HepG2 (cell line): ENCODE results near the gene SPATS2. TPM values are rescaled to one million over a fixed set of nuclear protein-coding genes. Genes with fewer than 3 reads are reported as not detected.

Experiments used
- ATAC-seq: fragments of 200-7000 bp; cut with Tn5 transposase; 3 replicates; pipeline ENCODE4 v1.9.1; 2020; ENCODE audit warnings: mild to moderate bottlenecking, moderate library complexity
- BruUV-seq: library from RNA; stranded (reverse); fragments of 400-500 nt; replicated peaks from 2 replicates; lab custom pipeline; 2021; lab: Mats Ljungman, UMichigan
- CTCF ChIA-PET: fragments of 300-600 bp; formaldehyde crosslinking; extraction: SDS; loops from one replicate; lab custom pipeline; 2021; ENCODE audit warnings: low total read pairs, inconsistent platforms, low intra/inter-chr PET ratio; lab: Yijun Ruan, JAX
- POLR2A ChIA-PET: fragments of 350-600 bp; sonication (Branson Sonifier 250); formaldehyde crosslinking; loops from one replicate; lab custom pipeline; 2020; ENCODE audit warnings: antibody characterized with exemption, inconsistent platforms; lab: Yijun Ruan, JAX
- DNase-seq: peaks from one replicate; pipeline ENCODE4 v3.0.0-alpha.2; 2015; ENCODE audit warnings: low spot score
- FAIRE-seq: peaks from 3 replicates; lab custom pipeline; 2011; peaks lifted over from hg19 to GRCh38; lab: Jason Lieb, UNC
- H2AFZ ChIP-seq: one replicate; pipeline ENCODE4 v1.6.1; 2011; ENCODE audit warnings: low read length, inconsistent platforms
- H3K27ac ChIP-seq: fragments of 300-600 bp; 3 replicates; pipeline ENCODE4 v1.8.0; 2011; ENCODE audit warnings: mixed run types, mild to moderate bottlenecking, mixed read lengths, low read length, inconsistent platforms; ENCODE audit not compliant: insufficient read depth; ENCODE audit errors: extremely low read length
- H3K27me3 ChIP-seq, 2 experiments: fragments of 200-600 bp in 1 of 2; 2 replicates in 1 of 2; 3 replicates in 1 of 2; pipeline versions ENCODE4 v1.6.0 to v1.8.0; 2011; ENCODE audit warnings: low read length in 2 of 2, mild to moderate bottlenecking in 2 of 2, moderate library complexity in 2 of 2, inconsistent platforms in 1 of 2; ENCODE audit not compliant: insufficient read depth in 2 of 2, control insufficient read depth in 1 of 2
- H3K36me3 ChIP-seq, 2 experiments: fragments of 200-600 bp in 1 of 2; replicated peaks in 1 of 2; 2 replicates in 1 of 2; 3 replicates in 1 of 2; pipeline versions ENCODE4 v1.5.1 to v1.8.0; 2011; ENCODE audit warnings: low read length in 2 of 2, inconsistent platforms in 1 of 2; ENCODE audit not compliant: insufficient read depth in 2 of 2, control insufficient read depth in 1 of 2
- H3K4me1 ChIP-seq: 2 replicates; pipeline ENCODE4 v1.5.1; 2012; ENCODE audit warnings: low read length, inconsistent platforms; ENCODE audit not compliant: insufficient read depth
- H3K4me2 ChIP-seq: 2 replicates; pipeline ENCODE4 v1.6.0; 2011; ENCODE audit warnings: low read depth, low read length, inconsistent platforms
- H3K4me3 ChIP-seq, 3 experiments: fragments of 200-600 bp in 1 of 3; sonication (generic), shearing (Covaris generic) in 1 of 3; replicated peaks in 1 of 3; 2 replicates each; pipeline ENCODE4 v1.5.1; 2011 to 2016; ENCODE audit warnings: low read length in 3 of 3, inconsistent platforms in 2 of 3, low read depth in 2 of 3, mild to moderate bottlenecking in 2 of 3, control low read depth in 1 of 3, mixed read lengths in 1 of 3; ENCODE audit not compliant: insufficient read depth in 1 of 3
- H3K79me2 ChIP-seq: one replicate; pipeline ENCODE4 v1.6.1; 2011; ENCODE audit warnings: low read length, inconsistent platforms; ENCODE audit not compliant: insufficient read depth
- H3K9ac ChIP-seq: 2 replicates; pipeline ENCODE4 v1.6.0; 2011; ENCODE audit warnings: mild to moderate bottlenecking, low read depth, low read length, inconsistent platforms; ENCODE audit not compliant: insufficient read depth
- H3K9me3 ChIP-seq: 2 replicates; pipeline ENCODE4 v1.5.1; 2012; ENCODE audit warnings: mild to moderate bottlenecking, low read length
- H4K20me1 ChIP-seq: 2 replicates; pipeline ENCODE4 v1.6.0; 2011; ENCODE audit warnings: inconsistent platforms, mild to moderate bottlenecking, low read length, moderate library complexity; ENCODE audit not compliant: insufficient read depth
- ASH2L ChIP-seq: fragments of 300-600, 200-600 bp; sonication (generic); IDR thresholded peaks from 2 replicates; pipeline ENCODE4 v1.7.0; 2017; ENCODE audit warnings: low read depth, mild to moderate bottlenecking, moderate library complexity, mixed read lengths, low read length; ENCODE audit not compliant: insufficient read length
- BORCS8-MEF2B ChIP-seq: sonication (generic); formaldehyde crosslinking; IDR thresholded peaks from 2 replicates; pipeline ENCODE4 v1.8.0; 2022; ENCODE audit warnings: mild to moderate bottlenecking, missing genetic modification reagents
- E2F2 ChIP-seq: sonication (generic); formaldehyde crosslinking; IDR thresholded peaks from 2 replicates; pipeline ENCODE4 v1.4.0; 2020; ENCODE audit warnings: missing genetic modification reagents, borderline replicate concordance
- FOXA1 ChIP-seq, 2 experiments: fragments of 450-650 bp in 1 of 2; sonication (generic) in 1 of 2; formaldehyde crosslinking in 1 of 2; IDR thresholded peaks; 2 replicates each; pipeline versions ENCODE4 v1.4.0 to v1.6.1; 2016 to 2020; ENCODE audit warnings: missing genetic modification reagents in 1 of 2
- HDAC6 ChIP-seq: fragments of 200-600 bp; sonication (generic); IDR thresholded peaks from 2 replicates; pipeline ENCODE4 v1.7.0; 2017; ENCODE audit warnings: mild to moderate bottlenecking, antibody characterized with exemption, low read length, low read depth
- TRIM22 ChIP-seq: fragments of 450-650 bp; IDR thresholded peaks from 2 replicates; pipeline ENCODE4 v1.6.1; 2017
- ZNF501 ChIP-seq: sonication (generic); formaldehyde crosslinking; IDR thresholded peaks from 2 replicates; pipeline ENCODE4 v1.5.1; 2020; ENCODE audit warnings: mild to moderate bottlenecking, moderate library complexity, missing genetic modification reagents
- ZNF607 ChIP-seq: sonication (generic); formaldehyde crosslinking; IDR thresholded peaks from 2 replicates; pipeline ENCODE4 v1.5.1; 2020; ENCODE audit warnings: missing genetic modification reagents, mild to moderate bottlenecking, borderline replicate concordance
- WGBS: methylation state at CpG from one replicate; pipeline ENCODE4 v1.1.6; 2017; ENCODE audit warnings: low lambda C conversion rate; 5-methylcytosine and 5-hydroxymethylcytosine counted together
- in situ Hi-C: cut with HindIII; loops from 2 replicates; pipeline ENCODE4 v1.10.0; 2017; ENCODE audit warnings: low pct_unique_long_range_greater_than_20kb; ENCODE audit not compliant: extremely low pct_ligation_motif_present
- intact Hi-C: fragments of 100-400 bp; cut with micrococcal nuclease; formaldehyde crosslinking; loops from one replicate; pipeline ENCODE4 v1.10.0; 2022; ENCODE audit not compliant: unreplicated experiment
- polyA plus RNA-seq, 8 experiments: library from polyadenylated mRNA; depleted of rRNA in 3 of 8; stranded (reverse) in 7 of 8; unstranded in 1 of 8; fragments of >200 nt; fragmentation: Illumina TruSeq in 4 of 8; extraction: Trizol in 4 of 8; gene quantifications; 2 replicates each; pipeline versions ENCODE4 v1.2.1 to v1.2.3, GENCODE V29; 2011 to 2016; ENCODE audit warnings: low read depth in 4 of 8, missing spikeins in 1 of 8, mixed read lengths in 1 of 8; ENCODE audit not compliant: insufficient read depth in 1 of 8
- total RNA-seq, 5 experiments: library from RNA; depleted of rRNA; stranded (reverse); fragments of >200 nt; fragmentation: Illumina TruSeq; extraction: Trizol; gene quantifications; 2 replicates each; pipeline ENCODE4 v1.2.3, GENCODE V29; 2016; ENCODE audit warnings: low read depth in 1 of 5

The SPATS2 gene
- total and polyA plus RNA-seq, 2 of the 13 experiments (the other 11 are each of a cell fraction or from before 2014, with no cell fraction given): 19.3 to 28.1 TPM

- TF ChIP-seq FOXA1 (IDR thresholded peaks at IDR 0.05) (no peak), FOXA1 (CRISPR knock-in tag; IDR thresholded peaks at IDR 0.05) (no peak), HDAC6 (no peak)
Observed at GRCh38 chr12:49567611-49568441, 200.6 kb downstream of the SPATS2 start, which contains the start of gene MCRS1 (continued).

GRCh38 chr12:49568442-49569162 lies 201.3 kb downstream of the SPATS2 start:
- Histone ChIP-seq H3K9ac (peak overlapping the region; percentile 87), H3K27ac (peak overlapping the region; percentile 81), H3K9me3 (no peaks in the 10 kb centered on the region), H3K4me3 (peak overlapping the region; percentile 80 to 98 (median 85)), H3K4me2 (peak overlapping the region; percentile 80), H4K20me1 (no peaks in the 10 kb centered on the region), H3K27me3 (no peaks in the 10 kb centered on the region; a peak in 1 of 5 replicates), H3K4me1 (peaks cover 34% of the 10 kb centered on the region), H3K36me3 (peaks cover 7 to 29% of the 10 kb centered on the region in 2 experiments; a peak in 4 of 5 replicates), H3K79me2 (peaks cover 27% of the 10 kb centered on the region), H2AFZ (peak overlapping the region; percentile 85)
- ChIA-PET CTCF (no interaction called here), POLR2A (interaction anchor here (0.7 kb wide), 1 partner anchor 58 kb away, joined by 3 read pairs; no protein-coding TSS in a partner anchor)
- BruUV-seq: TSS peak; percentile 62
- ATAC-seq (peak; percentile 72), FAIRE-seq (peak; percentile 51), DNase-seq (peak; percentile 28)
- 1% methylated on average over 19 of the region's 19 CpGs for WGBS
- intact Hi-C loops (loop anchor here (5.0 kb wide), 2 partner anchors 54 to 571 kb away; partner anchors contain the start of genes DDN and PRPF40B), in situ Hi-C loops (no loop called here)
- TF ChIP-seq BORCS8-MEF2B (0 out of 2 replicates have a peak, but pooled peaks have one; percentile 1), TRIM22 (no peak), ZNF501 (CRISPR knock-in tag) (0 out of 2 replicates have a peak, but pooled peaks have one; percentile 35), ZNF607 (CRISPR knock-in tag) (0 out of 2 replicates have a peak, but pooled peaks have one; percentile 26), E2F2 (no peak), ASH2L (peak; percentile 13)
